Measurements from ENCODE around the gene MAD1L1. TPM values are rescaled to one million over a fixed set of nuclear protein-coding genes. Genes with fewer than 3 reads are reported as not detected.
"Not testable (repeated sequence)": the region's sequence is repeated elsewhere in the genome, so short reads cannot be mapped to it uniquely, and the experiment has no call there.

MAD1L1 gene
- total and polyA plus RNA-seq, 8 donors = 21.4 to 58.8 (median 22.5) TPM

DNA sequence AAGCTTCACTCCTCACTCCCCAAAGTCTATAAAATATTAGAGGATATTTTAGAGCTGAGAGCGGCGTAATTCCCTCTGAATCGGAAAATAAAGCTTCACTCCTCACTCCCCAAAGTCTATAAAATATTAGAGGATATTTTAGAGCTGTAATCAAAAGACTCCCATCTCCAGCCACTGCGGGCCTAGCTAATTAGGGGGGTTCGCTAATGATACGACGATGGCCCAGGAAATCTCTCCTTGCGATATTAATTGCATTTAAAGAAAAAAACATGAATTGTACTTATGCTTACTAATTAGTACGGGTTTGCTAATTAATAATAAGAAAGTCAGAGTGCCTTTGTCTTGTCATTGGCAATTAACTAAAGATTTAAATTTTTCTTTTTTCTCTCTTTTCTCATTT is 235.9 kb downstream of the MAD1L1 start:
- Histone ChIP-seq H3K4me3 (no peak overlapping the region), H3K27ac (no peak overlapping the region), H3K27me3 (no peaks in the 10 kb centered on the region), H3K36me3 (peaks cover 0 to 7% of the 10 kb centered on the region in 2 donors), H3K9me3 (no peaks in the 10 kb centered on the region), H3K4me1 (no peaks in the 10 kb centered on the region)
- DNase-seq (no peak), ATAC-seq (no peak)
- TF ChIP-seq, protein P1, sequence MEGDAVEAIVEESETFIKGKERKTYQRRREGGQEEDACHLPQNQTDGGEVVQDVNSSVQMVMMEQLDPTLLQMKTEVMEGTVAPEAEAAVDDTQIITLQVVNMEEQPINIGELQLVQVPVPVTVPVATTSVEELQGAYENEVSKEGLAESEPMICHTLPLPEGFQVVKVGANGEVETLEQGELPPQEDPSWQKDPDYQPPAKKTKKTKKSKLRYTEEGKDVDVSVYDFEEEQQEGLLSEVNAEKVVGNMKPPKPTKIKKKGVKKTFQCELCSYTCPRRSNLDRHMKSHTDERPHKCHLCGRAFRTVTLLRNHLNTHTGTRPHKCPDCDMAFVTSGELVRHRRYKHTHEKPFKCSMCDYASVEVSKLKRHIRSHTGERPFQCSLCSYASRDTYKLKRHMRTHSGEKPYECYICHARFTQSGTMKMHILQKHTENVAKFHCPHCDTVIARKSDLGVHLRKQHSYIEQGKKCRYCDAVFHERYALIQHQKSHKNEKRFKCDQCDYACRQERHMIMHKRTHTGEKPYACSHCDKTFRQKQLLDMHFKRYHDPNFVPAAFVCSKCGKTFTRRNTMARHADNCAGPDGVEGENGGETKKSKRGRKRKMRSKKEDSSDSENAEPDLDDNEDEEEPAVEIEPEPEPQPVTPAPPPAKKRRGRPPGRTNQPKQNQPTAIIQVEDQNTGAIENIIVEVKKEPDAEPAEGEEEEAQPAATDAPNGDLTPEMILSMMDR (IDR thresholded peaks at IDR 0.05) = no peak
- intact Hi-C loops (cut with DNase I) = no loop called here

DNA sequence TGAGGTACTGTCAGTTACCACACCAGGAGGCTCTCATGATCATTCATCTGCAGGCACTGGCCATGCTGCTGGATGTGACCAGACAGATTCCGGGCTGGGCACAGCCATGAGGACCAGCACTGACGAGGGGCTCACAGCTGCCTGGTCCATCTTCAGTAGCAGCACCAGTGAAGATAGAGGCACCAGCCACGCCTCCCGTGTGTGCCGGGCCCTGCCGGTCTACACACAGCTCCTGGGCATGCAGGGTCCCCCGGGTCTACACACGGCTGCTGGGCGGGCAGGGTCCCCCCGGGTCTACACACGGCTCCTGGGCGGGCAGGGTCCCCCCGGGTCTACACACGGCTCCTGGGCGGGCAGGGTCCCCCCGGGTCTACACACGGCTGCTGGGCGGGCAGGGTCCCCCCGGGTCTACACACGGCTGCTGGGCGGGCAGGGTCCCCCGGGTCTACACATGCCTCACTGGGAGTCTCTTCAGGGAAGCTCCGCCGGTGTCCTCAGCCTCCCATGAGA is 236.8 kb downstream of the MAD1L1 start:
- ATAC-seq; H3K4me3 ChIP-seq; H3K36me3 ChIP-seq; intact Hi-C loops (cut with DNase I); H3K27ac ChIP-seq; H3K9me3 ChIP-seq; H3K27me3 ChIP-seq; H3K4me1 ChIP-seq: not testable (repeated sequence)
- peak in 1 of 4 donors; percentile 57 for DNase-seq

DNA sequence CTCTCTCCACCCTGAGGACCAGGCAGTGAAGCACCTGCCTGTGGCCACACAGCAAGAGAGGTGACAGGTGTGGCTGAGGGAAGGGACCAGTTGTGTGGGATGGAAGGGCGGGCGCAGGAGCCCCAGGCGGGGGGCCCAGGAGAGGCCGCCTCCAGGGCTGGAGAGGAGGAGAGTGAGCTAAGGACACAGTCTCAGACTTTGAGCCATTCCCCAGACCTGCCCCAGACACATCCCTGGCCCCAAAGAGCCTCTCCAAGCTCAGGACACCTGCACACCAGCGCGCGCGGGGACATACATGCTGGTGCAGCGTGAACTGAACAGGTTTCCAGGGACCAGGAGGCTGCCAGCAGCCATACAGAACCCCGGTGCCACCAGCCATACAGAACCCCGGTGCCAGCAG is 237.3 kb downstream of the MAD1L1 start:
- Histone ChIP-seq H3K4me1 (no peaks in the 10 kb centered on the region), H3K27ac (no peak overlapping the region), H3K36me3 (no peaks in the 10 kb centered on the region), H3K27me3 (no peaks in the 10 kb centered on the region), H3K4me3 (no peak overlapping the region), H3K9me3 (no peaks in the 10 kb centered on the region)
- DNase-seq (peak in 1 of 4 donors; percentile 54), ATAC-seq (no peak)
- intact Hi-C loops (cut with DNase I) = no loop called here
- TF ChIP-seq, protein P1 (IDR thresholded peaks at IDR 0.05) = no peak

DNA sequence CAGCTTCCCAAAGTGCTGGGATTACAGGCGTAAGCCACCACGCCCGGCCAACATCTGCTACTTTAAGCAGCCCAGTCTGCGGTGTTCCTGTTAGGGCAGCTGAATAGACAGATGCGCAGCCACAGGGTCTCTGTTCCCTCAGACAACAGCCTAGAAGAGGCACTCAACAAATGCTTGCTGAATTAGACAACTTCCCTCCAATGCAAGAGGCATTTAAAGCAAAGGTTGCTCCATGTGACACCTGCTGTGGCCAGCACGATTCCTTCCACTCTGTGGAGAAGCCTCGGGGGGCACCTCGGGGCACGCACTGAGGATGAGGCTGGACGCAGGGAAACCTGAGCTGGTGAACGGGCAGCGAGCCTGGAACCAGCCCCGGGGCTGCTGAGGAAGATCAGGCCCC is 237.8 kb downstream of the MAD1L1 start:
- TF ChIP-seq, protein P1 (IDR thresholded peaks at IDR 0.05) = no peak
- intact Hi-C loops (cut with DNase I) = no loop called here

DNA sequence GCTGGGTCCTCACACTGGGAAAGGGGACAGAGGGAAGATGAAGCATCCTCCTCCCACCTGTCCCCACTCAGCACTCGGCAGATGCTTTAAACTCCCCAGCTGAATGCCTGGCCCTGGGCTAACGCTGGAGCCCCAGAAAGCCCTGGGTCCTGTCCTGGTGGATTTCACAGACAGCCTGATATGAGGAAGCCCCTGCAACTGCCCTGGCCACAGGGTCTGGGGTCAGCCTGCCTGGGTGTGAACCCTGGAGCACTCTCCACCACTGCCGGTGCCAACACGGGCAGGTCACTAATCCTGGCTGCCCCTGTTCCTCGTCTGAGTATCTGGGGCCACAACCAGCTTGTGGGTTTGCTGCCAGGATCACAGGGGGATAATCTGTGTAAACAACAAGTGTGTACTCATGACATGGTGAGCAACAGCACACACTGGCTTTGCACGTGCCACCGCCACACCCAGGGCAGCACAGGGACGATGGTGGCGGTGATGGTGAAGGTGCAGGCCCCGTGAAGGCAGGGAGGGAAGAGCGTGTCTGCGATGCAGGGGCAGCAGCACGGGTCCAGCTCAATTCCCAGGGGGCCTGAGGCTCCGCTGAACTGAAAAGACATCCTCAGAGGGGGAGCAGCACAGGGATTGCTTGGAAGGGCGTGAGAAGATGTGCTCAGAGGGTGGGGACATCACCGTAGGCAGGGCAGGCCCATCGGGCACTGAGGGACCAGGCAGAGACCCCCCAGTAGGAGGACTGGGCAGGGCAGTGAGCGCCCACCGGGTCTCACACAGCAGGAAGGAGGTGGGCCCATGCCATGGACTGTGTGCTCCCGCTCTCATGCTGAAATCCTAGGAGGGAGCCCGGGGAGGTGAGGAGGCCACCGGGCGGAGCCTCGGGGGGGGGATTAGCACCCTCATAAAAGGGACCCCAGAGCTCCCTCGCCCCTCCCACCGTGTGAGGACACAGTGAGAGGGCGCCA is 238.7 kb downstream of the MAD1L1 start:
- TF ChIP-seq, protein P1 (IDR thresholded peaks at IDR 0.05) = no peak
- no peak overlapping the region for H3K27ac ChIP-seq
- intact Hi-C loops (cut with DNase I) = no loop called here
- no peaks in the 10 kb centered on the region for H3K36me3 ChIP-seq
- no peak for ATAC-seq
- no peak overlapping the region for H3K4me3 ChIP-seq
- DNase-seq = peak in 1 of 4 donors; percentile 52
- no peaks in the 10 kb centered on the region for H3K4me1 ChIP-seq
- no peaks in the 10 kb centered on the region for H3K9me3 ChIP-seq
- no peaks in the 10 kb centered on the region for H3K27me3 ChIP-seq

More for the DNA sequence above, 237.8 kb downstream of the MAD1L1 start:
- Histone ChIP-seq H3K36me3 (no peaks in the 10 kb centered on the region), H3K27me3 (no peaks in the 10 kb centered on the region), H3K4me1 (no peaks in the 10 kb centered on the region), H3K9me3 (no peaks in the 10 kb centered on the region), H3K4me3 (no peak overlapping the region), H3K27ac (no peak overlapping the region)
- DNase-seq (peak in 1 of 4 donors; percentile 36), ATAC-seq (no peak)

Measured in left lung (tissue), 10 donors.